Head of caudate nucleus (tissue), 42 donors: Measurements from ENCODE around the gene SKIDA1.

Experiments
- DNase-seq, 42 donors: peaks; one replicate each; pipeline versions ENCODE4 v3.0.0 to v3.0.0-alpha.2; 2020 to 2021; ENCODE audit warnings: mixed read lengths in 7 of 42
- intact Hi-C: fragments of 100-400 bp; cut with DNase I; formaldehyde crosslinking; loops from one replicate; pipeline ENCODE4 v1.15.0; 2022

SKIDA1 gene

GRCh38 chr10:21495002-21495751 lies 30.3 kb downstream of the SKIDA1 start:
- DNase-seq = peak in 8 of 42 donors; percentile 8 to 34 (median 24)
- intact Hi-C loops = loop anchor here (2.0 to 5.0 kb wide), 2 partner anchors 40 to 237 kb away; partner anchors contain the start of gene MLLT10

- intact Hi-C loops = loop anchor here (2.0 to 5.0 kb wide), 2 partner anchors 40 to 238 kb away; partner anchors contain the start of gene MLLT10
- peak in 27 of 42 donors; percentile 5 to 63 (median 40) for DNase-seq
Measured at GRCh38 chr10:21494191-21495001, 31.1 kb downstream of the SKIDA1 start.

- intact Hi-C loops = loop anchor here (2.0 kb wide), 1 partner anchor 41 kb away; the partner anchor contains the start of gene MLLT10
- DNase-seq = no peak
Measured at GRCh38 chr10:21493784-21494183, 31.7 kb downstream of the SKIDA1 start.

GRCh38 chr10:21492421-21492820 lies 33.1 kb downstream of the SKIDA1 start:
- DNase-seq = no peak
- intact Hi-C loops = no loop called here

DNA sequence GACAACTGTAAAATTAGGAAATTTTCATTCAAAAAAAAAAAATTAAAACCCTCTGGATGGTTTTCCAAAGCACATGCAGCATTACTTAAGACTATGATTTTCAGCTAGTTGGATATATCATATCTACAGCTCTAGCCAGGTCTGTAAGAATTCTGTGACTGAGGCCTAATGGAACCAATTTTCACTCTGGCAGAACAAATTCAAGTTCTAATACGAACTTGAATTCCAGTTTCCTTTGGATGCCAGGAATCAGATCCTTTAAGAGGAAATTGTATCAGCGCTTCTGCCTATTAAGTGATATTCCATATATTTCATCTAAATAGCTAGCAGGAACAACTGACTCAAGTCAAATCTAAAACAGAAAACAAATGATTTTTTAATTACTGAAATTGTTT lies 34.8 kb downstream of the SKIDA1 start:
- no peak for DNase-seq
- intact Hi-C loops = no loop called here

GRCh38 chr10:21490028-21490710 lies 35.3 kb downstream of the SKIDA1 start:
- intact Hi-C loops = no loop called here
- no peak for DNase-seq

- peak in 1 of 42 donors; percentile 6 for DNase-seq
- intact Hi-C loops = no loop called here
Measured at GRCh38 chr10:21488957-21489446, 36.5 kb downstream of the SKIDA1 start.

DNA sequence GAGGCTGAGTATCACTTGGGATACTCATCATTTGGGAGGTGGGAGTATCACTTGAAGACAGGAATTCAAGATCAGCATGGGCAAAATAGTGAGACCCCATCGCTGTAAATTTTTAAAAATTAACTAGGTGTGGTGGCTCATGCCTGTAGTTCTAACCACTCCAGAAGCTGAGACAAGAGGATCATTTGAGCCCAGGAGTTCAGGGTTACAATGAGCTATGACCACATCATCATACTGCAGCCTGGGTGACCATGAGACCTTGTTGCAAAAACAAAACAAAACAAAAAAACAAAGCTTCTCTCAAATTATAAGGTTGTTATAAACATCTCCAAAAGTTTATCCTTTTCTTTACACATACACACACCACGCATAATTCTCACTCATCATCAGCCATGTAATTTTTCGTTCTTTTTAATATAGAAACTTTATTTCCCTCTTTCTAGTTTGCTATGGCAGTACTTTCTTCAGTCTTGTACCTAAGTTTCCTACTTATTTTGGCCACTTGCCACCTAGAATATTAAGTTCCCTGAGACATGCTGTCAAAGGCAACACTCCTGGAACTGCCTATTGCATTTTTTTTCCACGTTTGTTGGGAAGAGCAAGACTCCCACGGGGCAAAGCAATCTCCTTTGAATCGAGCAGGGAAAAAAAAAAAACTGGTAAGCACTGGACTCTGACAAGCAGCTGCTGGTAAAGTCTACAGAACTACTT lies 37.1 kb downstream of the SKIDA1 start:
- no peak for DNase-seq

DNA sequence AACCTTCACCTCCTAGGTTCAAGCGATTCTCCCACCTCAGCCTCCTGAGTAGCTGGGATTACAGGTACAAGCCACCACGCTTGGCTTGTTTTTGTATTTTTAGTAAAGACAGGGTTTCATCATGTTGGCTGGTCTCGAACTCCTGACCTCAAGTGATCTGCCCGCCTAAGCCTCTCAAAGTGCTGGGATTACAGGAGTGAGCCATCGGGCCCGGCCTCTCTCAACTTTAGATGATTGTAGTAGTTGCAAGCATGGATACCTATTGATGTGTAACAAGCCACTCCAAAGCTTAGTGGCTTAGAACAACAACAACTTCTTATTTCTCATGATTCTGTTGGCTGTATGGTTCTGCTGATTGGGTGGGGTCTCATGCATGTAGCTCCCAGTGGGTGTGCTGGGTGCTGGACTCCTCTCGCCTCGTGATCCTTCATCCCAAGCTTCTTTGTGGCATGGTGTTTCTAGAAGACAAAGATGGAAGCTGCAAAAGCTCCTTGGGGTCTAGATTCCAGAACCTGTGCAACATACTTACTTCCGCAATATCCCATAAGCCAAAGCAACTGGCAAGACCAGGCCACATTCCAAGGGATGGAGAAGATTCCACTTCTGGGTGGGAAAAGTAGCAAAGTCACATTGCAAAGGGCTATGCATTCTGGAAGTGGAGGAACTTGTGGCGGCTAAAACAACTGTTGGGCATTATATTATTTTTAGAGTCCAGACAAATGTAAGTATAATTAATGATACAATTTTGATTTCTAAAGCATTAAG lies 37.9 kb downstream of the SKIDA1 start:
- intact Hi-C loops = no loop called here

More for the DNA sequence above, 37.1 kb downstream of the SKIDA1 start:
- intact Hi-C loops = no loop called here

DNA sequence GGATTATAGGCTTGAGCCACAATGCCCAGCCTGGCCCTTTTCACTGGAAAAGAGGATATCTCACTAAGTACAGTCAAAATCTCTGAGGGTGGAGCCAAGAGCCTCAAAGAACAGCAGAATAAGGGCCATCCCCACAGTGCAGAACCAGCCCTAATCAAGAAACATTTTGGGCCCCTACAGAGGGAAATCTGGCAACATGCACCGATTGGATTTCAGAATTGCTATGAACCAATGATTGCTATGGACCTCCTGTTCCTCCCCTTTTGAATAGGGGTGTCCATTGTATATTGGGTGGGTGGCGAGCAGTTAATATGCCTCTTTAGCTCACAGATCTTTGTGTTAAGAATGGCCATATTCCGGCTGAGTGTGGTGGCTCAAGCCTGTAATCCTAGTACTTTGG lies 42.7 kb downstream of the SKIDA1 start:
- DNase-seq = peak in 1 of 42 donors; percentile 16
- intact Hi-C loops = no loop called here

More for the DNA sequence above, 37.9 kb downstream of the SKIDA1 start:
- DNase-seq = peak in 1 of 42 donors; percentile 34

GRCh38 chr10:21481407-21481806 lies 44.1 kb downstream of the SKIDA1 start:
- intact Hi-C loops = no loop called here
- no peak for DNase-seq

- intact Hi-C loops = no loop called here
- DNase-seq = peak in 1 of 42 donors; percentile 28
Measured at GRCh38 chr10:21479570-21480315, 45.7 kb downstream of the SKIDA1 start.

GRCh38 chr10:21475393-21475792 lies 50.1 kb downstream of the SKIDA1 start:
- DNase-seq = no peak
- intact Hi-C loops = no loop called here

DNA sequence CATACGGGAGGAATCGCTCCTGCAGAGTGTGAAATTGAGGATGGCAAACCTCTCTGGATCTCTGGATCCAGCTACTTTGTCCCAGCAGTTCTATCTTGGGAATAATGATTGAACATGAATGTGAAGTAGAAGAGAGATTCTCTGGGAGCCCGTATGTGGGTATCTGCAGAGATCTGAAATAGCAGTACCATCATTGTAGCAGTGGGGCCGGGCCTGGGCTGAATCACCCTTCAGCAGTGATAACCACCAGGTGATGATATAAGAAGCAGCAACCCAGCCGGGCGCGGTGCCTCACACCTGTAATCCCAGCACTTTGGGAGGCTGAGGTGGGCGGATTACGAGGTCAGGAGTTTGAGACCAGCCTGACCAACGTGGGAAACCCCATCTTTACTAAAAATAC lies 51.9 kb downstream of the SKIDA1 start:
- peak in 1 of 42 donors; percentile 36 for DNase-seq
- intact Hi-C loops = no loop called here

GRCh38 chr10:21473135-21473534 lies 52.3 kb downstream of the SKIDA1 start:
- no peak for DNase-seq
- intact Hi-C loops = no loop called here

DNA sequence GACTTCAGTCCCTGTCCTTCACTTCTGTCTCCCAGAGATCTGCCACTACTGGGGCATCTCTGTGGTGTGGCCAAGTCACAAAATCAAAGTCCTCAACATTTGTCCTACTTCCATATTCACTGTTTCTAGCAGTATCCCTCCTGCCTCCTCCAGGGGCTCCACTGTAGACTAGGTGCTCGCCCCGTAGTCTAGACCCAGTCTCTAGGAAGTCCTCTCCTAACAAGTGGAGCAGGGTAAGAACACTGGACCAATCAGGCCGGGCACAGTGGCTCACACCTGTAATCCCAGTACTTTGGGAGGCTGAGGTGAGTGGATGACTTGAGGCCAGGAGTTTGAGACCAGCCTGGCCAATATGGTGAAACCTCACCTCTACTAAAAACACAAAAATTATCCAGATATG lies 57.4 kb downstream of the SKIDA1 start:
- intact Hi-C loops = no loop called here
- peak in 1 of 42 donors; percentile 9 for DNase-seq

GRCh38 chr10:21467633-21468032 lies 57.8 kb downstream of the SKIDA1 start:
- intact Hi-C loops = no loop called here
- DNase-seq = no peak
